HepG2 (cell line): ENCODE measurements around the gene DNAJB2. TPM values are rescaled to one million over a fixed set of nuclear protein-coding genes. Genes with fewer than 3 reads are reported as not detected.
A peak's percentile ranks its signal among the peaks of the same experiment; 100 is the strongest.

ENCODE experiments used
- ATF2 ChIP-seq: sonication (generic); formaldehyde crosslinking; IDR thresholded peaks from 2 replicates; pipeline ENCODE4 v1.4.0; 2020; ENCODE audit warnings: missing genetic modification reagents
- BCL3 ChIP-seq: sonication (generic); formaldehyde crosslinking; IDR thresholded peaks from 2 replicates; pipeline ENCODE4 v1.5.1; 2020; ENCODE audit warnings: mild to moderate bottlenecking, missing genetic modification reagents, moderate library complexity
- DMTF1 ChIP-seq: sonication (generic); formaldehyde crosslinking; IDR thresholded peaks from 2 replicates; pipeline ENCODE4 v1.4.0; 2020; ENCODE audit warnings: mild to moderate bottlenecking, missing genetic modification reagents
- E2F5 ChIP-seq: sonication (generic); formaldehyde crosslinking; conservative IDR thresholded peaks from 2 replicates; pipeline ENCODE4 v1.4.0; 2020; ENCODE audit warnings: missing genetic modification reagents
- IRF9 ChIP-seq: sonication (generic); formaldehyde crosslinking; IDR thresholded peaks from 2 replicates; pipeline ENCODE4 v1.8.0; 2022; ENCODE audit warnings: missing genetic modification reagents, mild to moderate bottlenecking, borderline replicate concordance
- NCOA2 ChIP-seq: sonication (generic); formaldehyde crosslinking; IDR thresholded peaks from 2 replicates; pipeline ENCODE4 v1.8.0; 2022; ENCODE audit warnings: inconsistent platforms
- PAX8 ChIP-seq: sonication (generic); formaldehyde crosslinking; IDR thresholded peaks from 2 replicates; pipeline ENCODE4 v1.8.0; 2022; ENCODE audit warnings: mild to moderate bottlenecking, missing genetic modification reagents, borderline replicate concordance
- PHF20 ChIP-seq: sonication (generic); formaldehyde crosslinking; IDR thresholded peaks from 2 replicates; pipeline ENCODE4 v1.5.0; 2020; ENCODE audit warnings: mild to moderate bottlenecking, missing genetic modification reagents
- SMAD1 ChIP-seq: sonication (generic); formaldehyde crosslinking; IDR thresholded peaks from 2 replicates; pipeline ENCODE4 v1.4.0; 2020; ENCODE audit warnings: missing genetic modification reagents, low read depth, mild to moderate bottlenecking, borderline replicate concordance
- ZBTB33 ChIP-seq: sonication (generic); formaldehyde crosslinking; IDR thresholded peaks from 2 replicates; pipeline ENCODE4 v1.4.0; 2020; ENCODE audit warnings: missing genetic modification reagents
- ZFP36L1 ChIP-seq: sonication (generic); formaldehyde crosslinking; IDR thresholded peaks from 2 replicates; pipeline ENCODE4 v1.8.0; 2022; ENCODE audit warnings: mild to moderate bottlenecking, missing genetic modification reagents, moderate library complexity
- ZNF263 ChIP-seq: sonication (generic); formaldehyde crosslinking; IDR thresholded peaks from 2 replicates; pipeline ENCODE4 v1.4.0; 2020; ENCODE audit warnings: missing genetic modification reagents
- ZNF569 ChIP-seq: sonication (generic); formaldehyde crosslinking; IDR thresholded peaks from 2 replicates; pipeline ENCODE4 v1.5.0; 2020; ENCODE audit warnings: mild to moderate bottlenecking, missing genetic modification reagents, moderate library complexity, borderline replicate concordance
- ZNF747 ChIP-seq: sonication (generic); formaldehyde crosslinking; IDR thresholded peaks from 2 replicates; pipeline ENCODE4 v1.8.1; 2023; ENCODE audit warnings: missing genetic modification reagents, mild to moderate bottlenecking, borderline replicate concordance
- polyA plus RNA-seq, 8 experiments: library from polyadenylated mRNA; depleted of rRNA in 3 of 8; stranded (reverse) in 7 of 8; unstranded in 1 of 8; fragments of >200 nt; fragmentation: Illumina TruSeq in 4 of 8; extraction: Trizol in 4 of 8; gene quantifications; 2 replicates each; pipeline versions ENCODE4 v1.2.1 to v1.2.3, GENCODE V29; 2011 to 2016; ENCODE audit warnings: low read depth in 4 of 8, missing spikeins in 1 of 8, mixed read lengths in 1 of 8; ENCODE audit not compliant: insufficient read depth in 1 of 8
- total RNA-seq, 5 experiments: library from RNA; depleted of rRNA; stranded (reverse); fragments of >200 nt; fragmentation: Illumina TruSeq; extraction: Trizol; gene quantifications; 2 replicates each; pipeline ENCODE4 v1.2.3, GENCODE V29; 2016; ENCODE audit warnings: low read depth in 1 of 5

Gene DNAJB2
- total and polyA plus RNA-seq, 2 of the 13 experiments (the other 11 are each of a cell fraction or from before 2014, with no cell fraction given) = 21.3 to 31.1 TPM

GRCh38 chr2:219298759-219299371 is 19.7 kb downstream of the DNAJB2 start (continued):
- TF ChIP-seq BCL3 = peak; percentile 86; the same call in 1 of the 2 replicates
- TF ChIP-seq NCOA2 (CRISPR knock-in tag) = no peak
- TF ChIP-seq ZNF747 (CRISPR knock-in tag) = 0 out of 2 replicates have a peak, but pooled peaks have one; percentile 39
- no peak for TF ChIP-seq ZNF263 (CRISPR knock-in tag)
- no peak for TF ChIP-seq ZFP36L1 (CRISPR knock-in tag)
- TF ChIP-seq E2F5 (CRISPR knock-in tag) = no peak
- TF ChIP-seq ATF2 (CRISPR knock-in tag) = no peak
- peak; percentile 72; the same call in 1 of the 2 replicates for TF ChIP-seq SMAD1 (CRISPR knock-in tag)
- 0 out of 2 replicates have a peak, but pooled peaks have one; percentile 34 for TF ChIP-seq PAX8
- TF ChIP-seq IRF9 = peak; percentile 74; the same call in 1 of the 2 replicates
- TF ChIP-seq ZBTB33 (CRISPR knock-in tag) = peak; percentile 59; the same call in 1 of the 2 replicates
- peak; percentile 67; the same call in 1 of the 2 replicates for TF ChIP-seq DMTF1 (CRISPR knock-in tag)
- TF ChIP-seq ZNF569 (CRISPR knock-in tag) = 0 out of 2 replicates have a peak, but pooled peaks have one; percentile 47
- no peak for TF ChIP-seq PHF20
